K562 (cell line): Measurements from ENCODE around the gene MRPS15. TPM values are rescaled to one million over a fixed set of nuclear protein-coding genes. Genes with fewer than 3 reads are reported as not detected.

ENCODE experiments used
- ELF2 ChIP-seq: fragments of 250-450 bp; sonication (Bioruptor Pico); IDR thresholded peaks from 2 replicates; pipeline ENCODE4 v1.5.0; 2021; ENCODE audit warnings: mild to moderate bottlenecking
- ESRRB ChIP-seq: fragments of 250-450 bp; sonication (Bioruptor Pico); IDR thresholded peaks from 2 replicates; pipeline ENCODE4 v1.5.0; 2020; ENCODE audit warnings: mild to moderate bottlenecking, moderate library complexity, borderline replicate concordance
- ETV5 ChIP-seq: sonication (generic); formaldehyde crosslinking; IDR thresholded peaks from 2 replicates; pipeline ENCODE4 v1.4.0; 2020; ENCODE audit warnings: low read depth, mild to moderate bottlenecking, missing genetic modification reagents
- HDAC3 ChIP-seq: fragments of 450-650 bp; IDR thresholded peaks from 2 replicates; pipeline ENCODE4 v1.6.1; 2018; ENCODE audit warnings: borderline replicate concordance, mild to moderate bottlenecking, moderate library complexity; ENCODE audit not compliant: partially characterized antibody
- HMG20A ChIP-seq: fragments of 450-650 bp; formaldehyde crosslinking; conservative IDR thresholded peaks from 2 replicates; pipeline ENCODE4 v1.4.0; 2020; ENCODE audit warnings: mild to moderate bottlenecking, mixed read lengths
- ID3 ChIP-seq, 2 experiments: fragments of 250-450 bp in 1 of 2; fragments of 450-650 bp in 1 of 2; sonication (Bioruptor Pico) in 1 of 2; IDR thresholded peaks; 2 replicates each; pipeline versions ENCODE4 v1.6.1 to v1.8.0; 2016 to 2021; ENCODE audit warnings: mild to moderate bottlenecking in 2 of 2, moderate library complexity in 2 of 2, missing compliant biosample characterization in 1 of 2, missing genetic modification characterization in 1 of 2
- JUN ChIP-seq, 2 experiments: sonication (generic) in 1 of 2; formaldehyde crosslinking in 1 of 2; IDR thresholded peaks; 2 replicates each; pipeline versions ENCODE4 v1.6.1 to v1.8.0; 2012 to 2022; ENCODE audit warnings: borderline replicate concordance in 2 of 2, mild to moderate bottlenecking in 2 of 2, improper control_type of control experiment in 1 of 2, low read depth in 1 of 2, low read length in 1 of 2, missing genetic modification reagents in 1 of 2
- L3MBTL2 ChIP-seq: fragments of 450-650 bp; IDR thresholded peaks from 2 replicates; pipeline ENCODE4 v1.6.1; 2016; ENCODE audit warnings: mild to moderate bottlenecking, moderate library complexity
- LARP7 ChIP-seq: fragments of 450-650 bp; IDR thresholded peaks from 2 replicates; pipeline ENCODE4 v1.6.1; 2016
- NCOA4 ChIP-seq: fragments of 450-650 bp; IDR thresholded peaks from 2 replicates; pipeline ENCODE4 v1.6.1; 2018; ENCODE audit warnings: mild to moderate bottlenecking; ENCODE audit not compliant: partially characterized antibody
- NFYB ChIP-seq: IDR thresholded peaks from 2 replicates; pipeline ENCODE4 v1.6.1; 2011; ENCODE audit warnings: mild to moderate bottlenecking, moderate library complexity; ENCODE audit not compliant: insufficient read length; ENCODE audit errors: extremely low read depth
- PCBP1 ChIP-seq: fragments of 200-400 bp; formaldehyde crosslinking; IDR thresholded peaks from 2 replicates; pipeline ENCODE4 v1.6.1; 2018; ENCODE audit warnings: mild to moderate bottlenecking, low read depth, low read length; ENCODE audit not compliant: poor library complexity, severe bottlenecking
- POLR2H ChIP-seq: IDR thresholded peaks from 2 replicates; pipeline ENCODE4 v1.6.1; 2016; ENCODE audit warnings: missing genetic modification characterization, low read depth, mild to moderate bottlenecking, control low read depth, missing compliant biosample characterization, moderate library complexity
- RFX7 ChIP-seq: fragments of 250-450 bp; sonication (Bioruptor Pico); IDR thresholded peaks from 2 replicates; pipeline ENCODE4 v1.5.1; 2021; ENCODE audit warnings: mild to moderate bottlenecking
- SLC30A9 ChIP-seq: fragments of 250-450 bp; sonication (Bioruptor Pico); IDR thresholded peaks from 2 replicates; pipeline ENCODE4 v1.8.0; 2022; ENCODE audit warnings: mild to moderate bottlenecking, moderate library complexity
- SMARCC2 ChIP-seq: fragments of 450-650 bp; IDR thresholded peaks from 2 replicates; pipeline ENCODE4 v1.6.1; 2017; ENCODE audit warnings: antibody characterized with exemption, moderate library complexity, mild to moderate bottlenecking, low read depth
- ZBTB33 ChIP-seq: sonication (generic); formaldehyde crosslinking; IDR thresholded peaks from 2 replicates; pipeline ENCODE4 v1.8.1; 2023; ENCODE audit warnings: mild to moderate bottlenecking, missing genetic modification reagents
- ZNF232 ChIP-seq: sonication (generic); formaldehyde crosslinking; IDR thresholded peaks from 2 replicates; pipeline ENCODE4 v1.8.0; 2022; ENCODE audit warnings: mild to moderate bottlenecking, missing genetic modification reagents
- ZNF639 ChIP-seq, 2 experiments: fragments of 200-800 bp in 1 of 2; sonication (Bioruptor generic) in 1 of 2; sonication (generic) in 1 of 2; formaldehyde crosslinking in 1 of 2; IDR thresholded peaks in 1 of 2; conservative IDR thresholded peaks in 1 of 2; 2 replicates each; pipeline versions ENCODE4 v1.5.0 to v1.6.1; 2016 to 2020; ENCODE audit warnings: missing compliant biosample characterization in 1 of 2, missing genetic modification characterization in 1 of 2, missing genetic modification reagents in 1 of 2
- polyA plus RNA-seq, 8 experiments: library from polyadenylated mRNA; depleted of rRNA in 4 of 8; stranded (reverse) in 5 of 8; unstranded in 3 of 8; fragments of >200 nt; fragmentation: Nextera tagmentation in 2 of 8; fragmentation: Illumina TruSeq in 1 of 8; extraction: Ambion mirVana in 2 of 8; extraction: Trizol in 1 of 8; gene quantifications; 2 replicates each; pipeline versions ENCODE4 v1.2.1 to v1.2.3, GENCODE V29; 2011 to 2014; ENCODE audit warnings: inconsistent platforms in 1 of 8, missing spikeins in 1 of 8
- total RNA-seq, 7 experiments: library from RNA; depleted of rRNA in 6 of 7; stranded (reverse); fragments of >200 nt in 6 of 7; fragmentation: Illumina TruSeq in 2 of 7; extraction: Trizol in 2 of 7; gene quantifications; 2 replicates each; pipeline versions ENCODE4 v1.2.1 to v1.2.3, GENCODE V29; 2011 to 2021; ENCODE audit warnings: low replicate concordance in 1 of 7

The MRPS15 gene
- total and polyA plus RNA-seq, 9 of the 15 experiments (the other 6 are each of a cell fraction or from before 2014, with no cell fraction given), result 62.9 to 286 (median 149) TPM

GRCh38 chr1:36463803-36464604 is at the start of gene MRPS15 (continued):
- TF ChIP-seq L3MBTL2 (peak; percentile 97), ELF2 (CRISPR knock-in tag) (peak; percentile 55; the same call in 1 of the 2 replicates), PCBP1 (peak; percentile 48), ETV5 (0 out of 2 replicates have a peak, but pooled peaks have one; percentile 31), JUN (IDR thresholded peaks at IDR 0.05; ENCODE audit: borderline replicate concordance, low read depth, low read length) (peak; percentile 96), JUN (CRISPR knock-in tag; IDR thresholded peaks at IDR 0.05; ENCODE audit: borderline replicate concordance) (no peak), SLC30A9 (CRISPR knock-in tag) (0 out of 2 replicates have a peak, but pooled peaks have one; percentile 12), ZNF639 (CRISPR knock-in tag; conservative IDR thresholded peaks at IDR 0.05 in 1 of 2, IDR thresholded peaks at IDR 0.05 in 1 of 2) (peak in 1 of 2 experiments; percentile 99; a peak in 2 of 4 replicates), HMG20A (no peak), LARP7 (peak; percentile 83; the same call in 1 of the 2 replicates), NCOA4 (peak; percentile 99), ZNF232 (0 out of 2 replicates have a peak, but pooled peaks have one; percentile 38), ESRRB (CRISPR knock-in tag) (no peak), NFYB (no peak), RFX7 (CRISPR knock-in tag) (0 out of 2 replicates have a peak, but pooled peaks have one; percentile 27), SMARCC2 (no peak), HDAC3 (no peak), ID3 (CRISPR knock-in tag; IDR thresholded peaks at IDR 0.05) (no peak), ID3 (tag; IDR thresholded peaks at IDR 0.05) (peak; percentile 88), ZBTB33 (CRISPR knock-in tag) (peak; percentile 82), POLR2H (peak; percentile 93)
